ENCODE data around the gene DDX31. TPM values are rescaled to one million over a fixed set of nuclear protein-coding genes. Genes with fewer than 3 reads are reported as not detected.

DDX31 gene
- total RNA-seq, 4 donors from 2014 or later: 33.4 to 44.1 (median 36.0) TPM

DNA sequence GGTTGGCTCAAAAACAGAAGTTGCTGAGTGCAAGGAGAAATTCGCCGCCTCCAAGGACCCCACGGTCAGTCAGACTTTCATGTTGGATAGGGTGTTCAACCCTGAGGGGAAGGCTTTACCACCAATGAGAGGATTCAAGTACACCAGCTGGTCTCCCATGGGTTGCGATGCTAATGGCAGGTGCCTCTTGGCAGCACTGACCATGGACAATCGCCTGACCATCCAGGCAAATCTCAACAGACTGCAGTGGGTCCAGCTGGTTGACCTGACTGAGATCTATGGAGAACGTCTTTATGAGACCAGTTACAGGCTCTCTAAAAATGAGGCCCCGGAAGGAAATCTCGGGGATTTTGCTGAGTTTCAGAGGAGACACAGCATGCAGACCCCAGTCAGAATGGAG, 8.2 kb upstream of the DDX31 start:
- no peak for DNase-seq
- Histone ChIP-seq H3K27me3 (no peaks in the 10 kb centered on the region), H3K4me1 (peaks cover 7 to 13% of the 10 kb centered on the region in 2 donors), H3K4me3 (replicated peaks in 1 of 3) (no peak overlapping the region), H3K9me3 (no peaks in the 10 kb centered on the region), H3K27ac (no peak overlapping the region), H3K36me3 (peaks cover 20 to 22% of the 10 kb centered on the region in 2 donors)
- intact Hi-C loops (cut with DNase I): loop anchor here (10.0 kb wide), 1 partner anchor 87 kb away; no protein-coding TSS in a partner anchor
- TF ChIP-seq, protein P1, sequence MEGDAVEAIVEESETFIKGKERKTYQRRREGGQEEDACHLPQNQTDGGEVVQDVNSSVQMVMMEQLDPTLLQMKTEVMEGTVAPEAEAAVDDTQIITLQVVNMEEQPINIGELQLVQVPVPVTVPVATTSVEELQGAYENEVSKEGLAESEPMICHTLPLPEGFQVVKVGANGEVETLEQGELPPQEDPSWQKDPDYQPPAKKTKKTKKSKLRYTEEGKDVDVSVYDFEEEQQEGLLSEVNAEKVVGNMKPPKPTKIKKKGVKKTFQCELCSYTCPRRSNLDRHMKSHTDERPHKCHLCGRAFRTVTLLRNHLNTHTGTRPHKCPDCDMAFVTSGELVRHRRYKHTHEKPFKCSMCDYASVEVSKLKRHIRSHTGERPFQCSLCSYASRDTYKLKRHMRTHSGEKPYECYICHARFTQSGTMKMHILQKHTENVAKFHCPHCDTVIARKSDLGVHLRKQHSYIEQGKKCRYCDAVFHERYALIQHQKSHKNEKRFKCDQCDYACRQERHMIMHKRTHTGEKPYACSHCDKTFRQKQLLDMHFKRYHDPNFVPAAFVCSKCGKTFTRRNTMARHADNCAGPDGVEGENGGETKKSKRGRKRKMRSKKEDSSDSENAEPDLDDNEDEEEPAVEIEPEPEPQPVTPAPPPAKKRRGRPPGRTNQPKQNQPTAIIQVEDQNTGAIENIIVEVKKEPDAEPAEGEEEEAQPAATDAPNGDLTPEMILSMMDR (IDR thresholded peaks at IDR 0.05): no peak
- no peak for TF ChIP-seq POLR2A (IDR thresholded peaks at IDR 0.05)
- 91 to 97% methylated on average over 7 to 8 of the region's 8 CpGs for WGBS, 2 donors

DNA sequence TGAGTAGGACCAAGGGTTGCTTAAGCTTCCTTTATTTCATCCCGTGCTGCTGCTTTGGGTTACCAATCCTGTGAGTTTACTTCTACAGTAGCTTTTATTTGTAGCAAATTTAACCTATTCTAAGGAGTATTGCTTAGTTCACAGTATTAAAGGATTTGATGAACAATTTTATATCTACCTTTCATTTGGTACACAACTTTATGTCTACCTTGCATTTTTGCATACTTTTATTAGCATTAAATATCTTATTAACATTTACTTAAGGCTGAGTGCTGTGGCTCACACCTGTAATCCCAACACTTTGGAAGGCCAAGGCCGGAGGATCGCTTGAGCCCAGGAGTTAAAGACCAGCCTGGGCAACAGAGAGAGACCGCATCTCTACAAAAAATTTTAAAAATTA, 4.7 kb upstream of the DDX31 start:
- no peak for DNase-seq

DNA sequence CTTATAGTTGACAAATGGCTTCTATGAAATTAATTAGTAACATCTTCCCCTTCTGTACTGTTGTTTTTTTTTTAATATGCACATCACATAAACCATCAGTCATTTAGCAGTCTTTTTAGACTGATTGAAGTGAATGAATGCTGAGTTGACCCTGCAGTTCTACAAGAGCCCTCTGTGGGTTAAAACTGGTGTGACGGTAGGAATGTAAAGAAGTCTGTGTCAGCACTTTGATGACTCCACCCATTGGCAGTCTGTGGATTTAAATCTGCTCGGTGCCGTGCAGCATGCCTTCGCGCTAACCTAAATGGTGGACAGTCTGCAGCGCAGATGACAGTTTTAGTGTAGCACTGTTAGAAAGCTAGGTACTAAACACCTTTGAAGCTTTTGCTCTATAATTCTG, 3.6 kb upstream of the DDX31 start:
- Histone ChIP-seq H3K27ac (no peak overlapping the region), H3K4me3 (replicated peaks in 1 of 3) (no peak overlapping the region), H3K4me1 (peaks cover 33% of the 10 kb centered on the region in 2 donors), H3K27me3 (no peaks in the 10 kb centered on the region), H3K9me3 (no peaks in the 10 kb centered on the region), H3K36me3 (peaks cover 2 to 5% of the 10 kb centered on the region in 2 donors)
- no peak for TF ChIP-seq POLR2A (IDR thresholded peaks at IDR 0.05)
- TF ChIP-seq, protein P1 (IDR thresholded peaks at IDR 0.05): no peak
- intact Hi-C loops (cut with DNase I): loop anchor here (5.0 to 10.0 kb wide), 2 partner anchors 91 to 204 kb away; partner anchors contain the start of genes AK8 and SPACA9
- 36 to 37% methylated on average over 6 of the region's 6 CpGs for WGBS, 2 donors
- no peak for DNase-seq

More for the DNA sequence above, 4.7 kb upstream of the DDX31 start:
- TF ChIP-seq, protein P1 (IDR thresholded peaks at IDR 0.05): no peak
- TF ChIP-seq POLR2A (IDR thresholded peaks at IDR 0.05): no peak
- 89 to 91% methylated on average over 4 of the region's 4 CpGs for WGBS, 2 donors
- no peak overlapping the region for H3K4me3 ChIP-seq (replicated peaks in 1 of 3)
- no peaks in the 10 kb centered on the region for H3K9me3 ChIP-seq
- H3K27ac ChIP-seq: no peak overlapping the region
- peaks cover 26 to 33% of the 10 kb centered on the region in 2 donors for H3K4me1 ChIP-seq
- intact Hi-C loops (cut with DNase I): loop anchor here (5.0 to 10.0 kb wide), 2 partner anchors 90 to 203 kb away; partner anchors contain the start of genes AK8 and SPACA9
- H3K27me3 ChIP-seq: no peaks in the 10 kb centered on the region
- H3K36me3 ChIP-seq: peaks cover 13 to 17% of the 10 kb centered on the region in 2 donors

DNA sequence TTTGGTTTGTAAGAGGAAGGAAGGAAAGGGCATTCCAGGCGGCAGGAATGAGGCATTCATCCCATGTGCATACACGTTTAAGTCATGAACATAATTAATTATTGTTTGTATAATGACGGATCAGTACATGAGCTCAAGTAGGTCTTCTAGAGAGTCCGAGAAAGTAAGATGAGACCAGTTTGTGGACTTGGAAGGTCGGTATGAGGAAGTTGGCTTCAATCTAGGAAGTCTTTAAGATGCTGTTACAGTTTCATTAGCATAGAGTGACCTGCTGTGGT, 2.6 kb upstream of the DDX31 start:
- no peak for DNase-seq
- Histone ChIP-seq H3K4me3 (replicated peaks in 1 of 3) (no peak overlapping the region), H3K27ac (no peak overlapping the region), H3K27me3 (no peaks in the 10 kb centered on the region), H3K4me1 (peaks cover 33% of the 10 kb centered on the region in 2 donors), H3K36me3 (no peaks in the 10 kb centered on the region), H3K9me3 (no peaks in the 10 kb centered on the region)
- intact Hi-C loops (cut with DNase I): loop anchor here (5.0 to 10.0 kb wide), 2 partner anchors 92 to 205 kb away; partner anchors contain the start of genes AK8 and SPACA9
- WGBS, 2 donors: 36 to 40% methylated on average over 5 of the region's 5 CpGs
- TF ChIP-seq, protein P1 (IDR thresholded peaks at IDR 0.05): no peak
- TF ChIP-seq POLR2A (IDR thresholded peaks at IDR 0.05): no peak

DNA sequence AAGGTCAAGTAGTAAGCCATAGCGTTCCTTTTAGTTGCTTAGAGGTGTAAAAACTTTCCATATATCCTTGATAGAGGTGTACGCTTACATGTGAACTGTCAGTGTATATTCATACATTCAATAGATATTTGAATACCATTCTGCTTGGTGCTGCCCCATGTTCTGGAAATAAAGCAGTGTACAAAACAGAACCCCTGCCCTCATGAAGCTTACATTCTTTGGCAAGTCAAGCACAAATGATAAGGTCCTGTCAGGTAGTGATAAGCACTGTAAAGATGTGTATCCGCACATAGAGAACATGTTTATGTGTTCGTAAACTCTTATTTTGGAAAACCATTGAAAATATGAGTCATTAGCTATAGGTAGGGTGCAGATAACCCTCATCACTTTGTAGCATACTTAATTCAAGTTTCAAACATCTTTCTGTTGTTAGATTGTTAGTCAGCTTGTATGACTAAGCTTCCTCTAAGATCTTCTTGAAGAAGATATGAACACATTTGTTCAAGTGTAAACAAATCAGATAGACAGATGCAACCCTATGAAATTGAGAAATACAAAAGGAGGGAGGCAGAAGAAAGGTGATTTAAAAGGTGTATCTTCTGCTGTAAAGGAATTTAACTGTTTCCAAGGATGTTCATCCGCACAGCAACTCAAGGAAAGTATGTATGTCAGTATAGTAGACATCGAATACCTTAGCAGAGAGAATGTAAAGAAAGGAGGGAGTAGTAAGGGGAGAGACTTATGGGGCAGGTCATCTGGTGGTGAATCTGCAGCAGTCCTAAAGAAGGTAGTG, 2.0 kb upstream of the DDX31 start:
- Histone ChIP-seq H3K4me3 (replicated peaks in 1 of 3) (peak overlapping the region in 2 of 3 donors; percentile 97 to 98), H3K4me1 (peaks cover 33% of the 10 kb centered on the region in 2 donors), H3K27ac (no peak overlapping the region), H3K36me3 (no peaks in the 10 kb centered on the region), H3K9me3 (no peaks in the 10 kb centered on the region), H3K27me3 (no peaks in the 10 kb centered on the region)
- 86% methylated on average over 6 of the region's 6 CpGs for WGBS, 2 donors
- no peak for TF ChIP-seq POLR2A (IDR thresholded peaks at IDR 0.05)
- TF ChIP-seq, protein P1 (IDR thresholded peaks at IDR 0.05): no peak
- intact Hi-C loops (cut with DNase I): loop anchor here (5.0 to 10.0 kb wide), 2 partner anchors 93 to 205 kb away; partner anchors contain the start of genes AK8 and SPACA9
- DNase-seq: no peak

All from thyroid gland (tissue), 4 donors.